Activated naive CD4-positive, alpha-beta T cell treated with anti-CD3 and anti-CD28 coated beads, Interleukin-2, amount 10 ng/mL, durations not matched to agents 5 hours and 36 hours (primary cell): Measurements from ENCODE around the gene DDX23. TPM values are rescaled to one million over a fixed set of nuclear protein-coding genes. Genes with fewer than 3 reads are reported as not detected.

Experiments used
- total RNA-seq, 2 experiments: library from RNA; stranded (reverse); gene quantifications; one replicate each; pipeline ENCODE4 v1.2.3, GENCODE V29; 2021

The DDX23 gene
- 100 to 1,000 TPM; 117 to 122 TPM for total RNA-seq

DNA sequence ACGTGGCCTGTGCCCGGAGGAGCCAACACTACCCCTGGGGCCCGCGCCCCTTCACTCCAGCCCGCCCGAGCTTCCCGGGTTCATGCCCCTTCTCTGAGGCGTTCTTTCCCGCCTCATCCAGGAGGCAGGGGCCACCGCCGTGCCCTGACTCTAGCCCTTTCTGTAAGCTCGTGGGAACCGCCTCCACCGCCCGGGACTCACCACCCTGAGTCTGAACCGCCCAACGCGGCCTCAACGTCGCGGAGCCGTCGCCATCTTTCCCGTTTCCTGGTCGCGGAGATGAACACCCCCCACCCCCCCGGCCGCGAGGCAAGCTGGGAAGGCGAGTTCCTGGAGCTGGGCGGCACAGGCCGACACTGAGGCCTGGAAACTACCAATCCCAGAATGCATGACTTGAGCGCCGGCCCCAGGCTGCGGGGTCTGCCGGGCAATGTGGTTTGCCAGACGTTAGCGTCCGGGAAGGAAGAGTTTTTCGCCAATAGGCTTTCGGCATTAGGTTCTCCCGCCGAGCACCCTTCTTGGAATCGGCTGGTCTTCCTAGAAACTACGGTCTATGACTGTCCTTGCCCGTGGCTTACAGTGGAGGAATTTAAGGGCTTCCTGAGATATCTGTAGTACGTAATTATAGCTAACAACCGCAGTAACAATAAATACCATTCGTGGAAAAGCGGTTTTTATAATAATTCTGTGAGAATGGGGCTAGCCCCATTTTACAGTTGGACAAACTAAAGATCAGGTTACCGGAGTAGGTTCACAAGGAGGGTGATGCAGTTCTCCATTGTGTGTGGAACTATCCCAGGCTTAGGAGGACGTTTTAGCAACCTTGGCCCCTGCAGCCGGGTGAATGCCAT is at the start of gene DDX23:
DDX23 (minus strand) TSS at position 281 of the 851 bp plus-strand sequence. CDS start 6,381 bp downstream, outside the sequence.

DNA sequence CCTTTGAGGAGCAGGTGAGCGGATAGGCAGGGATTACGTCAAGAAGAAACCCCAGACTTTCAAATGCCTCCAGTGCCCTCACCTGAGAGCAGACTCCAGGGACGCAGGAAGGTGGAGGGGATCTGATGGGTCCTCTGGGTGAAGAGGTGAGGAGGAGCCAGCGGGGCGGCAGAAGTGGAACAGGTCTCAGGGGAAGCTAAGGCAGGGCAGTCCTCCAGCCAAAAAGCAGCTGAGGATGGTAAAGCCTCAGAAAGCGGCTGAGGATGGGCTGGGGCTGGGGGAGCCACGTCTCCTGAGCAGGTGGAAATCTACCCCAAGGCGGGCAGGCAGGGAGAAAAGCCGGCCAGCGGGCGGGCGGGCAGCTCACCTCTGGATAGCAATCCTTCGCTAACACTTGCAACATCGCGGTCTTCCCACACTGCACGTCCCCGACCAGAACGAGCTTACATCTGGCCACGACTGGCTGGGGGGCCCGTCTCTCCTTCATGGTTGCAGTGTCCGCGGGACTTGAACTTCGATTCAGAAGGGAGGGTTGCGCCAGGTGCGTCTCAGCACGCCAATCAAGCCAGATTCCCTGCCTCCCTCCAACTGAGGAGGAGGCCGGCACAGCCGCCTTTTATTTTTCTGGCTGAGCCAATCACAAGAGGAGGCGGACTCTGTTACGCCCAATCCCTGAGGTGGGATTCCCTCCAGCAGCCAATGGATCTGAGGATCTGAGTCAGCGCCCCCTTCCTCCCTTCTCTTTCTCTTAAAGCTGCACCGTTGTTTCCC is 13.5 kb upstream of the DDX23 start, which contains the start of gene RND1:
RND1 (minus strand) TSS at position 590 of the 771 bp plus-strand sequence; CDS start at position 487, 103 bp downstream.

DNA sequence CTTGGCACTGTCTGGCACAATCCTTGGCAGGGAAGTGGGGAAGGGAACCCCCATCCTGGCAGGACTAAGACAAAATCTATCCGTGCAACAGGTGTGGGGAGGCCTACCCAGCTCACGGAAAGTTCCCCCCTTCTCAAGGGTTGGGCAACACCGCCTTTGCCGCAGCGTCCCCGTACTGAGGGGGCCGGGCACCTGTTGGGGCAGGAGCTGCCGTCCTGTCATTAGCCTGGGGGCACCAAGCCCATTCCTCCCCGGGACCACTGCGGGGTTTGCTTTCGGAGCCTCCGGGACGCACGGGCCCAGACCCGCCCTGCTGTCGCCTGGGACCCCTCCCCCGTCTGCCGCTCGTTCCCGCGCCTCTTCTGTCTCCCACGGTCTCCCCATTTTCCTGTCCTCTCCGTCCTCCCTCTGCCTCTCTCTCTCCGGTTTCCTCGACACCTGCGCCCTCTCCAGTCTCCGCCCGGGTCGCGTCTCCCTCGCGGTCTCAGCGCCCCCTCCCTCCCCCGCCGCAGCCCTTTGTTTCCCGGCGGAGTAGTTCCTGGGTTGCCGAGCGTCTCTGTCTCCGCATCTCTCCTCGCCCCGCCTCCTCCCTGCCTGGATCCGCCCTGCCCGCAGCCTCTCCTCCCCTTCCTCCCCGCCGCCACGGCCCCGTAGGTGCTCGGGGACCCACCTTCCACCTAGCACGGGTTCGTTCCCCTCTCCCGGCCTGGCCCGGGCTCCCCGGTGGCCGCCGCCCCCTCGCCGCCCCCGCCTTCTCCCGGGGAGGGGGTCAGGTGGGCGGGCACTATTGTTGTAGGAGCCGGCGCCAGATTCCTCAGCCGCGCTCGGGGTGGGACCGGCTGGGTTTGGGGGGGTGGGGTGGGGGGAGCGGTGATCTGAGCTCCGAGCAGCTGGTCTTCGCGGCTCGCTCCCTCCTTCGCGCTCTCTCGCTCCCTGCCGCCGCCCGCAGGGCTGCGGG is 33.8 kb downstream of the DDX23 start, which contains the start of gene CACNB3:
CACNB3 (plus strand) TSS at position 624 of the 958 bp plus-strand sequence. CDS start 434 bp downstream, outside the sequence.

DNA sequence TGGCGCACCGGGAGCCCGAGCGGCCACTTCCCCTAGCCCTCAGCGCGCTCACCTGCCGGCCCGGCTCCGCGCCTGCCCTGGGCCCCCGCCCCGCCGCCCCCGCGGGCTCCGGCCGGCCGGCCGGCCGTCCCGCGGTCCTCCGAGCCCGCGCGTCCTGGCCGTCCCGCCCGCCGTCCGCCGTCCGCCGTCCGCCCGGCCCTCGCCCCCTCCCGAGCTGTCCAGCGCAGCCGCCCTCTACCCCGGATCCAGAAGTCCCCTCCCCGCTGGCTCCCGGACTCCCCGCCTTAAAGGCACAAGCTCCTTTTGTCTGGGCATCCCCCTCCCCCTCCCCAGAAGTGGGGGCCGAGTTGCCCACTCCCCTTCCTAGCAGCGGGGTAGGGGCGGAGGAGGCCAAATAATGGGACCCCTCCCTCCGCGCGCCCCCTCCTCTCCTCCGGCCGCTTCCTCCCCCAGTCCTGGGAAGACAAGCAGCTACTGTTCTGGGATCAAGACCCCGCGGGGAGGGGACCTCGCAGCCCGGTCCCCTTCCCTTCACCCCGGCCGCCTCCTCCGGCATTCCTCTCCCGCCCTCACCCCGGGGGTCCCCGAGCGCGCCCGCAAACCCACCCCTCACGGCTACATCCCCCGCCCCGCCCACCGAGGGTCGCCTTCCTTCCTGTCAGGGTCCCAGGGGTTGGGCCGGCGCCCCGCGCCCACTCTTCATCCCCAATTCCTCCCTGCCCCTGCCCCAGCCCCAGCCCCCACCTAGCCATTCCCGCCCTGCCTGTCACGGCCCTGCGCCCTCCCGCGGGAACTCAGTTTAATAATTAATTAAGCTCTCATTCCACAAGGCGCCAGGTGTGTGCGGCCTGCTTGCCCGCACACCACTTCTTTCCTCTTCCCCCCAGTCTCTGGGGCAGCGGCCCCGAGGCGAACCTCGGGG is 62.8 kb downstream of the DDX23 start, which contains the start of gene ADCY6:
ADCY6 (minus strand) TSS at position 236 of the 922 bp plus-strand sequence. CDS start 5,655 bp downstream, outside the sequence.

Other genes with a start within 250 kb of the DDX23 start
- 10 to 100 TPM; 39.6 to 43.9 TPM for gene KANSL2, start 169.9 kb downstream of the DDX23 start, total RNA-seq
- gene CCNT1, start 135.5 kb downstream of the DDX23 start, total RNA-seq = 10 to 100 TPM; 50.3 to 52.7 TPM
- gene ADCY6, start 63.1 kb downstream of the DDX23 start, total RNA-seq = under 1 TPM in 1 of 2 experiments, not detected in 1; 0.03 TPM
- gene CACNB3, start 33.7 kb downstream of the DDX23 start, total RNA-seq = 10 to 100 TPM; 20.5 to 20.6 TPM
- gene RND1, start 13.7 kb upstream of the DDX23 start, total RNA-seq = 1 to 10 TPM; 1.2 to 1.8 TPM
- 10 to 100 TPM; 46.9 TPM for gene FKBP11, start 73.3 kb upstream of the DDX23 start, total RNA-seq
- 100 to 1,000 TPM; 100 to 101 TPM for gene ARF3, start 105.3 kb upstream of the DDX23 start, total RNA-seq
- gene WNT10B, start 119.6 kb upstream of the DDX23 start, total RNA-seq = 1 to 10 TPM; 4.6 to 5.2 TPM
- gene WNT1, start 126.2 kb upstream of the DDX23 start, total RNA-seq = under 1 TPM; 0.72 to 0.73 TPM
- gene DDN, start 147.2 kb upstream of the DDX23 start, total RNA-seq = under 1 TPM; 0.10 to 0.17 TPM
- gene PRKAG1, start 166.6 kb upstream of the DDX23 start, total RNA-seq = 10 to 100 TPM; 60.9 to 61.5 TPM
- 10 to 100 TPM; 94.9 to 98.9 TPM for gene KMT2D, start 208.6 kb upstream of the DDX23 start, total RNA-seq
- 1 to 10 TPM; 6.6 to 8.4 TPM for gene RHEBL1, start 217.8 kb upstream of the DDX23 start, total RNA-seq
- gene DHH, start 242.6 kb upstream of the DDX23 start, total RNA-seq = under 1 TPM; 0.10 to 0.24 TPM